HCT116 (cell line): ENCODE data around the gene FAM227B. TPM values are rescaled to one million over a fixed set of nuclear protein-coding genes. Genes with fewer than 3 reads are reported as not detected.

ENCODE experiments used
- ATAC-seq: fragments of 200-7000 bp; cut with Tn5 transposase; 2 replicates; pipeline ENCODE4 v1.9.1; 2020; ENCODE audit warnings: mild to moderate bottlenecking, moderate library complexity
- BruUV-seq: library from RNA; stranded (reverse); fragments of 400-500 nt; replicated peaks from 2 replicates; lab custom pipeline; 2021; lab: Mats Ljungman, UMichigan
- CTCF ChIA-PET: fragments of 300-600 bp; sonication (Branson Sonifier 250); formaldehyde crosslinking; loops from one replicate; lab custom pipeline; 2021; ENCODE audit warnings: antibody characterized with exemption; lab: Charles Lee
- POLR2A ChIA-PET: fragments of 300-600, 350-600 bp; sonication (Branson Sonifier 250); formaldehyde crosslinking; loops from one replicate; lab custom pipeline; 2021; ENCODE audit warnings: antibody characterized with exemption; lab: Charles Lee
- RAD21 ChIA-PET, 2 experiments: fragments of 300-600 bp; sonication (Branson Sonifier 250); formaldehyde crosslinking; loops; one replicate each; lab custom pipeline; 2023; ENCODE audit warnings: low total read pairs in 2 of 2; ENCODE audit not compliant: uncharacterized antibody in 2 of 2, unreplicated experiment in 2 of 2, low non-redundant PET in 1 of 2; lab: Charles Lee
- DNase-seq: peaks from one replicate; pipeline ENCODE4 v3.0.0-alpha.2; 2010; ENCODE audit warnings: low read depth, low spot score
- H2AFZ ChIP-seq: fragments of 200-600 bp; shearing (Covaris generic), sonication (generic); 2 replicates; pipeline ENCODE4 v1.6.1; 2017; ENCODE audit warnings: low read depth, mixed run types, mixed read lengths, antibody characterized with exemption, low read length; ENCODE audit not compliant: poor library complexity, severe bottlenecking
- H3K27ac ChIP-seq: 2 replicates; pipeline ENCODE4 v1.5.1; 2012; ENCODE audit warnings: low read depth, low read length
- H3K27me3 ChIP-seq: fragments of 200-600 bp; sonication (generic); 2 replicates; pipeline ENCODE4 v1.6.1; 2016; ENCODE audit warnings: mixed run types, low read length, mixed read lengths; ENCODE audit not compliant: insufficient read depth
- H3K36me3 ChIP-seq, 2 experiments: fragments of 200-500 bp in 1 of 2; fragments of 200-600 bp in 1 of 2; sonication (Bioruptor generic) in 1 of 2; sonication (generic) in 1 of 2; 2 replicates each; pipeline versions ENCODE4 v1.5.1 to v1.6.1; 2014 to 2016; ENCODE audit warnings: low read length in 2 of 2, inconsistent platforms in 1 of 2, mixed read lengths in 1 of 2, mixed run types in 1 of 2; ENCODE audit not compliant: insufficient read depth in 2 of 2, control insufficient read depth in 1 of 2
- H3K4me1 ChIP-seq, 2 experiments: fragments of 200-600 bp in 1 of 2; sonication (generic) in 1 of 2; 2 replicates each; pipeline versions ENCODE4 v1.5.1 to v1.6.1; 2012 to 2017; ENCODE audit warnings: low read length in 2 of 2, inconsistent platforms in 1 of 2, mild to moderate bottlenecking in 1 of 2, mixed read lengths in 1 of 2, mixed run types in 1 of 2, moderate library complexity in 1 of 2; ENCODE audit not compliant: insufficient read depth in 2 of 2, control insufficient read depth in 1 of 2
- H3K4me2 ChIP-seq: fragments of 200-600 bp; sonication (generic); 2 replicates; pipeline ENCODE4 v1.6.1; 2017; ENCODE audit warnings: mixed run types, low read length, mixed read lengths
- H3K4me3 ChIP-seq, 2 experiments: fragments of 200-600 bp in 1 of 2; sonication (generic) in 1 of 2; replicated peaks in 1 of 2; 2 replicates each; pipeline ENCODE4 v1.5.1; 2011 to 2016; ENCODE audit warnings: low read length in 2 of 2, control low read depth in 1 of 2, low read depth in 1 of 2, mild to moderate bottlenecking in 1 of 2, mixed read lengths in 1 of 2, mixed run types in 1 of 2
- H3K79me2 ChIP-seq: fragments of 200-600 bp; sonication (generic); 2 replicates; pipeline ENCODE4 v1.6.1; 2017; ENCODE audit warnings: mild to moderate bottlenecking, mixed run types, low read length, moderate library complexity, mixed read lengths; ENCODE audit not compliant: insufficient read depth
- H3K9ac ChIP-seq: fragments of 200-600 bp; sonication (generic); 2 replicates; pipeline ENCODE4 v1.6.1; 2016; ENCODE audit warnings: low read length, mixed read lengths
- H3K9me2 ChIP-seq: fragments of 200-600 bp; sonication (generic), shearing (Covaris generic); 2 replicates; pipeline ENCODE4 v1.6.1; 2017; ENCODE audit warnings: mixed run types, mild to moderate bottlenecking, moderate library complexity; ENCODE audit not compliant: insufficient read depth
- H3K9me3 ChIP-seq, 2 experiments: fragments of 200-500 bp in 1 of 2; fragments of 200-600 bp in 1 of 2; sonication (Bioruptor generic) in 1 of 2; sonication (generic) in 1 of 2; 2 replicates each; pipeline ENCODE4 v1.6.1; 2014 to 2017; ENCODE audit warnings: low read length in 2 of 2, mixed read lengths in 2 of 2, inconsistent platforms in 1 of 2, low read depth in 1 of 2, mild to moderate bottlenecking in 1 of 2, mixed run types in 1 of 2, moderate library complexity in 1 of 2; ENCODE audit not compliant: control insufficient read depth in 1 of 2, insufficient read depth in 1 of 2
- H4K20me1 ChIP-seq: fragments of 200-600 bp; sonication (generic), shearing (Covaris generic); 2 replicates; pipeline ENCODE4 v1.6.1; 2017; ENCODE audit warnings: mixed run types, mild to moderate bottlenecking, moderate library complexity; ENCODE audit not compliant: insufficient read depth
- ATF3 ChIP-seq: IDR thresholded peaks from 2 replicates; pipeline ENCODE4 v1.6.1; 2012
- CEBPB ChIP-seq: IDR thresholded peaks from 2 replicates; pipeline ENCODE4 v1.6.1; 2012; ENCODE audit warnings: low read depth
- CTCF ChIP-seq, 3 experiments: fragments of 200-600 bp in 1 of 3; sonication (generic) in 1 of 3; IDR thresholded peaks in 2 of 3; conservative IDR thresholded peaks in 1 of 3; 2 replicates each; pipeline ENCODE4 v1.5.1; 2012 to 2017; ENCODE audit warnings: low read depth in 2 of 3, low read length in 2 of 3, antibody characterized with exemption in 1 of 3, borderline replicate concordance in 1 of 3, control low read depth in 1 of 3, mild to moderate bottlenecking in 1 of 3, mixed read lengths in 1 of 3, mixed run types in 1 of 3, moderate library complexity in 1 of 3; ENCODE audit not compliant: insufficient read depth in 1 of 3
- EGR1 ChIP-seq: IDR thresholded peaks from 2 replicates; pipeline ENCODE4 v1.6.1; 2012; ENCODE audit warnings: low read depth
- ELF1 ChIP-seq: IDR thresholded peaks from 2 replicates; pipeline ENCODE4 v1.6.1; 2012; ENCODE audit warnings: low read depth, borderline replicate concordance
- EZH2phosphoT487 ChIP-seq: fragments of 200-600 bp; IDR thresholded peaks from 2 replicates; pipeline ENCODE4 v1.6.1; 2018; ENCODE audit warnings: antibody characterized with exemption, borderline replicate concordance
- FOSL1 ChIP-seq: IDR thresholded peaks from 2 replicates; pipeline ENCODE4 v1.6.1; 2012; ENCODE audit warnings: low read depth
- JUND ChIP-seq: IDR thresholded peaks from 2 replicates; pipeline ENCODE4 v1.6.1; 2012
- POLR2A ChIP-seq: IDR thresholded peaks from 2 replicates; pipeline ENCODE4 v1.7.0; 2011; ENCODE audit warnings: borderline replicate concordance; ENCODE audit not compliant: insufficient read depth, insufficient read length; ENCODE audit errors: extremely low read depth
- RAD21 ChIP-seq: IDR thresholded peaks from 2 replicates; pipeline ENCODE4 v1.6.1; 2012; ENCODE audit warnings: low read depth, mild to moderate bottlenecking
- SIN3A ChIP-seq: IDR thresholded peaks from 2 replicates; pipeline ENCODE4 v1.6.1; 2012; ENCODE audit warnings: low read depth
- SP1 ChIP-seq: IDR thresholded peaks from 2 replicates; pipeline ENCODE4 v1.6.1; 2012; ENCODE audit warnings: low read depth
- TCF7L2 ChIP-seq: IDR thresholded peaks from 2 replicates; pipeline ENCODE4 v1.7.0; 2011; ENCODE audit warnings: borderline replicate concordance, inconsistent platforms; ENCODE audit not compliant: insufficient read depth, insufficient read length; ENCODE audit errors: extremely low read depth
- YY1 ChIP-seq: IDR thresholded peaks from 2 replicates; pipeline ENCODE4 v1.6.1; 2011; ENCODE audit warnings: low read length, low read depth, moderate library complexity, mild to moderate bottlenecking; ENCODE audit not compliant: insufficient replicate concordance; ENCODE audit errors: extremely low read depth
- ZBTB33 ChIP-seq: IDR thresholded peaks from 2 replicates; pipeline ENCODE4 v1.6.1; 2011; ENCODE audit warnings: mild to moderate bottlenecking, low read length, moderate library complexity; ENCODE audit not compliant: insufficient replicate concordance; ENCODE audit errors: extremely low read depth
- intact Hi-C: fragments of 100-400 bp; cut with micrococcal nuclease; formaldehyde crosslinking; loops from 2 replicates; pipeline ENCODE4 v1.10.0; 2022
- total RNA-seq: library from RNA; stranded (reverse); gene quantifications from one replicate; pipeline ENCODE4 v1.2.1, GENCODE V29; 2021; ENCODE audit not compliant: unreplicated experiment

FAM227B gene
- total RNA-seq, 1 experiment from 2014 or later: 6.9 TPM

DNA sequence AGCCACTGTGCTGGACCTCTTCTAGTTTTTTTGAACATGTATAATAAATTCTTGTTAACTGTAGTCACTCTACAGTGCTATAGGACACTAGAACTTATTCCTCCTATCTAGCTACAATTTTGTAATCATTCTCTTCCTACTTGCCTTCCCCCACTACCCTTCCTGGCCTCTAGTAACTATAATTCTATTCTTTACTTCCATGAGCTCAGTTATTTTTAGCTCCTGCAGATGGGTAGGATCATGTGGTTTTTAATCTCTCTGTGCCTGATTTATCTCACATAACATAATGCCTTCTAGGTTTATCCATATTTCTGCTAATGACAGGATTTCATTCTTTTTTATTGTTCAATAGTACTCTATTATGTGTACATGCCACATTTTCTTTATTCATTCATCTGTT, 310.7 kb downstream of the FAM227B start:
- Histone ChIP-seq H3K4me3 (no peak overlapping the region), H3K9me3 (no peaks in the 10 kb centered on the region), H3K4me2 (no peak overlapping the region), H4K20me1 (no peaks in the 10 kb centered on the region), H2AFZ (no peak overlapping the region), H3K9me2 (no peaks in the 10 kb centered on the region), H3K27ac (no peak overlapping the region), H3K4me1 (no peaks in the 10 kb centered on the region), H3K9ac (no peak overlapping the region), H3K27me3 (no peaks in the 10 kb centered on the region), H3K79me2 (no peaks in the 10 kb centered on the region), H3K36me3 (no peaks in the 10 kb centered on the region)
- ATAC-seq: no peak
- ChIA-PET CTCF (no interaction called here), RAD21 (no interaction called here), POLR2A (no interaction called here)
- intact Hi-C loops: no loop called here
- no TSS peak for BruUV-seq
- TF ChIP-seq SP1 (no peak), CEBPB (no peak), FOSL1 (no peak), TCF7L2 (no peak), SIN3A (no peak), ATF3 (no peak), RAD21 (no peak), YY1 (no peak), EGR1 (no peak), ELF1 (no peak), ZBTB33 (no peak), JUND (no peak), EZH2phosphoT487 (no peak), CTCF (IDR thresholded peaks at IDR 0.05 in 2 of 3, conservative IDR thresholded peaks at IDR 0.05 in 1 of 3; ENCODE audit: borderline replicate concordance in 1 of 3, insufficient read depth in 1 of 3, low read depth in 2 of 3, low read length in 2 of 3) (no peak), POLR2A (no peak)
- no peak for DNase-seq
